Mesendoderm (in vitro differentiated cells): ENCODE data around the gene IL23R. TPM values are rescaled to one million over a fixed set of nuclear protein-coding genes. Genes with fewer than 3 reads are reported as not detected.

ENCODE experiments used
- DNase-seq: peaks from one replicate; pipeline ENCODE4 v3.0.0; 2013
- H2AK5ac ChIP-seq: 2 replicates; pipeline ENCODE4 v1.6.1; 2013; ENCODE audit warnings: low read length, inconsistent platforms
- H2BK120ac ChIP-seq: 2 replicates; pipeline ENCODE4 v1.6.1; 2013; ENCODE audit warnings: low read depth, mild to moderate bottlenecking, low read length, moderate library complexity, mixed read lengths
- H2BK15ac ChIP-seq: replicated peaks from 2 replicates; pipeline ENCODE4 v1.6.1; 2013; ENCODE audit warnings: low read depth, mild to moderate bottlenecking, moderate library complexity
- H2BK5ac ChIP-seq: 2 replicates; pipeline ENCODE4 v1.6.1; 2013; ENCODE audit warnings: low read length, inconsistent platforms
- H3K18ac ChIP-seq: 2 replicates; pipeline ENCODE4 v1.6.1; 2013; ENCODE audit warnings: mild to moderate bottlenecking, low read length, mixed read lengths
- H3K23ac ChIP-seq: one replicate; pipeline ENCODE4 v1.6.1; 2013; ENCODE audit warnings: low read length
- H3K27ac ChIP-seq: 2 replicates; pipeline ENCODE4 v1.5.1; 2013; ENCODE audit warnings: low read depth, mild to moderate bottlenecking, inconsistent platforms, low read length, moderate library complexity
- H3K27me3 ChIP-seq: 2 replicates; pipeline ENCODE4 v1.6.1; 2013; ENCODE audit warnings: low read length, control low read depth, mild to moderate bottlenecking, inconsistent platforms; ENCODE audit not compliant: insufficient read depth, poor library complexity
- H3K36me3 ChIP-seq: 2 replicates; pipeline ENCODE4 v1.6.1; 2013; ENCODE audit warnings: low read length, inconsistent platforms; ENCODE audit not compliant: control insufficient read depth, insufficient read depth
- H3K4ac ChIP-seq: one replicate; pipeline ENCODE4 v1.6.1; 2013; ENCODE audit warnings: low read depth, mild to moderate bottlenecking, low read length, moderate library complexity
- H3K4me1 ChIP-seq: 2 replicates; pipeline ENCODE4 v1.6.1; 2013; ENCODE audit warnings: low read depth, low read length, inconsistent platforms; ENCODE audit not compliant: control insufficient read depth
- H3K4me2 ChIP-seq: 2 replicates; pipeline ENCODE4 v1.6.1; 2013; ENCODE audit warnings: low read length
- H3K4me3 ChIP-seq: 2 replicates; pipeline ENCODE4 v1.5.1; 2013; ENCODE audit warnings: mild to moderate bottlenecking, low read length
- H3K56ac ChIP-seq: one replicate; pipeline ENCODE4 v1.6.1; 2013; ENCODE audit warnings: low read length
- H3K79me1 ChIP-seq: 2 replicates; pipeline ENCODE4 v1.6.1; 2013; ENCODE audit warnings: low read length, inconsistent platforms
- H3K79me2 ChIP-seq: 2 replicates; pipeline ENCODE4 v1.6.1; 2013; ENCODE audit warnings: mild to moderate bottlenecking, low read length; ENCODE audit not compliant: control insufficient read depth, insufficient read depth
- H3K9ac ChIP-seq: 2 replicates; pipeline ENCODE4 v1.6.1; 2013; ENCODE audit warnings: low read length, inconsistent platforms
- H4K5ac ChIP-seq: one replicate; pipeline ENCODE4 v1.6.1; 2013; ENCODE audit warnings: low read length
- H4K8ac ChIP-seq: one replicate; pipeline ENCODE4 v1.6.1; 2013; ENCODE audit warnings: low read depth, mild to moderate bottlenecking, control low read depth, low read length, moderate library complexity
- WGBS: extraction: QIAGEN DNeasy Blood & Tissue Kit; methylation state at CpG from one replicate; pipeline ENCODE4 v1.1.7; 2013; ENCODE audit warnings: low lambda C conversion rate, missing lambda C conversion rate; ENCODE audit not compliant: insufficient coverage; ENCODE audit errors: extremely low coverage; 5-methylcytosine and 5-hydroxymethylcytosine counted together
- polyA plus RNA-seq, 2 experiments: library from polyadenylated mRNA; stranded (reverse); fragments of 200-250 nt; gene quantifications; one replicate each; pipeline ENCODE4 v1.2.3, GENCODE V29; 2013

The IL23R gene
- polyA plus RNA-seq (2013, experiment 1 of 2) = 0.03 TPM
- 0.01 TPM for polyA plus RNA-seq (2013, experiment 2 of 2)

- Histone ChIP-seq H4K5ac (no peak within 1 kb of the TSS), H3K18ac (no peak within 1 kb of the TSS), H3K27me3 (no peaks in the 10 kb centered on the region), H2BK5ac (no peak within 1 kb of the TSS), H3K36me3 (no peaks in the 10 kb centered on the region), H3K4me3 (no peak within 1 kb of the TSS), H3K4me1 (no peaks in the 10 kb centered on the region), H3K79me1 (no peaks in the 10 kb centered on the region), H3K27ac (no peak within 1 kb of the TSS), H3K9ac (no peak within 1 kb of the TSS), H4K8ac (no peak within 1 kb of the TSS), H2AK5ac (no peak within 1 kb of the TSS), H3K79me2 (no peaks in the 10 kb centered on the region), H3K4me2 (no peak within 1 kb of the TSS), H3K56ac (no peak within 1 kb of the TSS), H3K23ac (no peak within 1 kb of the TSS), H3K4ac (no peak within 1 kb of the TSS), H2BK15ac (no peak within 1 kb of the TSS), H2BK120ac (no peak within 1 kb of the TSS)
- no CpG with 5 or more reads among the region's 4 CpGs for WGBS
- no peak for DNase-seq
Observed at GRCh38 chr1:67166196-67166595, at the start of gene IL23R. Gene IL23R, plus strand, starts transcription at chr1:67166454. Its CDS starts 1,667 bp downstream, at chr1:67168121.

- Histone ChIP-seq H3K79me2 (no peaks in the 10 kb centered on the region), H3K36me3 (no peaks in the 10 kb centered on the region), H3K4ac (no peak overlapping the region), H3K4me1 (no peaks in the 10 kb centered on the region), H3K9ac (no peak overlapping the region), H3K4me2 (no peak overlapping the region), H4K5ac (no peak overlapping the region), H3K4me3 (no peak overlapping the region), H2BK5ac (no peak overlapping the region), H2BK15ac (no peak overlapping the region), H3K56ac (no peak overlapping the region), H2AK5ac (no peak overlapping the region), H3K79me1 (no peaks in the 10 kb centered on the region), H3K27ac (no peak overlapping the region), H4K8ac (no peak overlapping the region), H3K18ac (no peak overlapping the region), H2BK120ac (no peak overlapping the region), H3K27me3 (no peaks in the 10 kb centered on the region), H3K23ac (no peak overlapping the region)
- no peak for DNase-seq
Observed at GRCh38 chr1:67118191-67118590, 48.1 kb upstream of the IL23R start.

GRCh38 chr1:67118646-67119045 lies 47.6 kb upstream of the IL23R start:
- Histone ChIP-seq H3K9ac (no peak overlapping the region), H3K36me3 (no peaks in the 10 kb centered on the region), H3K56ac (no peak overlapping the region), H2BK5ac (no peak overlapping the region), H3K4ac (no peak overlapping the region), H3K79me1 (no peaks in the 10 kb centered on the region), H2AK5ac (no peak overlapping the region), H3K4me3 (no peak overlapping the region), H4K5ac (no peak overlapping the region), H3K18ac (no peak overlapping the region), H2BK15ac (no peak overlapping the region), H3K23ac (no peak overlapping the region), H3K79me2 (no peaks in the 10 kb centered on the region), H3K27me3 (no peaks in the 10 kb centered on the region), H3K4me2 (no peak overlapping the region), H3K27ac (no peak overlapping the region), H3K4me1 (no peaks in the 10 kb centered on the region), H4K8ac (no peak overlapping the region), H2BK120ac (no peak overlapping the region)
- DNase-seq = no peak
- no CpG with 5 or more reads among the region's 3 CpGs for WGBS

- no CpG with 5 or more reads among the region's 4 CpGs for WGBS
- no peak overlapping the region for H3K4me3 ChIP-seq
- H4K8ac ChIP-seq = no peak overlapping the region
- H3K9ac ChIP-seq = no peak overlapping the region
- H2AK5ac ChIP-seq = no peak overlapping the region
- H3K79me2 ChIP-seq = no peaks in the 10 kb centered on the region
- H3K23ac ChIP-seq = no peak overlapping the region
- no peaks in the 10 kb centered on the region for H3K27me3 ChIP-seq
- no peaks in the 10 kb centered on the region for H3K4me1 ChIP-seq
- H3K4me2 ChIP-seq = no peak overlapping the region
- H3K27ac ChIP-seq = no peak overlapping the region
- H3K56ac ChIP-seq = no peak overlapping the region
- H3K18ac ChIP-seq = no peak overlapping the region
- H2BK15ac ChIP-seq = no peak overlapping the region
- no peak overlapping the region for H2BK5ac ChIP-seq
- no peaks in the 10 kb centered on the region for H3K79me1 ChIP-seq
- no peak overlapping the region for H3K4ac ChIP-seq
- no peak overlapping the region for H2BK120ac ChIP-seq
- no peak for DNase-seq
- H3K36me3 ChIP-seq = no peaks in the 10 kb centered on the region
- H4K5ac ChIP-seq = no peak overlapping the region
Observed at GRCh38 chr1:67120855-67121619, 45.2 kb upstream of the IL23R start.

GRCh38 chr1:67124455-67124854 lies 41.8 kb upstream of the IL23R start:
- no peaks in the 10 kb centered on the region for H3K27me3 ChIP-seq
- WGBS = no CpG with 5 or more reads among the region's 4 CpGs
- H3K4me1 ChIP-seq = no peaks in the 10 kb centered on the region
- H3K79me2 ChIP-seq = no peaks in the 10 kb centered on the region
- no peak overlapping the region for H3K27ac ChIP-seq
- H2BK15ac ChIP-seq = no peak overlapping the region
- H3K18ac ChIP-seq = no peak overlapping the region
- no peak overlapping the region for H3K9ac ChIP-seq
- H3K4ac ChIP-seq = no peak overlapping the region
- DNase-seq = no peak
- no peaks in the 10 kb centered on the region for H3K36me3 ChIP-seq
- no peak overlapping the region for H2AK5ac ChIP-seq
- H3K4me2 ChIP-seq = no peak overlapping the region
- no peak overlapping the region for H3K4me3 ChIP-seq
- H4K8ac ChIP-seq = no peak overlapping the region
- H2BK5ac ChIP-seq = no peak overlapping the region
- H3K23ac ChIP-seq = no peak overlapping the region
- H4K5ac ChIP-seq = no peak overlapping the region
- H3K79me1 ChIP-seq = no peaks in the 10 kb centered on the region
- no peak overlapping the region for H3K56ac ChIP-seq
- no peak overlapping the region for H2BK120ac ChIP-seq
